Stimulated activated CD4-positive, alpha-beta T cell treated with anti-CD3 and anti-CD28 coated beads, Interleukin-4, amount 100 ng/mL, for 4 hours (primary cell): Measurements from ENCODE around the gene AGO1.
"Not testable (repeated sequence)": the region's sequence is repeated elsewhere in the genome, so short reads cannot be mapped to it uniquely, and the experiment has no call there.

ENCODE experiments used
- DNase-seq, 2 experiments: peaks; one replicate each; pipeline ENCODE4 v3.0.0-alpha.2; 2020

AGO1 gene

DNA sequence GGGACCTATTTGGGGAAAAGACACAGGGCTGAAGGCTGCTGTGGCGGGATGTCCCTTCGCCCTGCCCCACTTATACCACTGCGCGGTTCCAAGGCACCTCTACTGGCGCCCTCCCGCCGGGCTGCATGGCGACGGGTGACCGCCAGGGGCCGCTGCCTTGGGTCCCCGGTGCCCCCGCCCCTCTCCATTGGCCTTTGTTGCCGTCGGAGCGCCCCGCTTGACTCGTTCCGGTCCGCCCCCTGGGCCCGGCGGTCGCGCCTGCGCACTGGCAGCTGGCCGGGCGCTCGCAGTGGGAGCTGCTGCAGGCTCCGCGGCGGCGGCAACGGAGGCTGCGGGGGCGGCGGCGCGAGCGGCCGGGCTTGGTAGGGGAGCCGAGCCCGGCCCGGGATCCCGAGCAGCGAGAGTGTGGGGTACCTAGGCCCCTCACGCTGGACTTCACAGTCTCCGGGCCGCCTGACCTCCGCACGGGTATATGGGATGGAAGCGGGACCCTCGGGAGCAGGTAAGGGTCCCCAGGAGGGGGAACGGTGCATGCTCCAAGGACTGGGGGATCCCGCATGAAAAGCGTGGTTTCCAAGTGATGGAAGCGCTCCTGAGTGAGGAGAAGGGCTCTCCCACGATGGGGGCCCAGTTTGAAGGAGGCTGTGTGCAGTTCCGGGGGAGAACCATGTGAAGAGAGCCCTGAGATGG is at the start of gene AGO1:
Gene AGO1, plus strand, starts transcription at position 265 of the 690 bp plus-strand sequence. Its CDS starts 213 bp downstream, at position 478.
- DNase-seq = peak; percentile 96 to 97

DNA sequence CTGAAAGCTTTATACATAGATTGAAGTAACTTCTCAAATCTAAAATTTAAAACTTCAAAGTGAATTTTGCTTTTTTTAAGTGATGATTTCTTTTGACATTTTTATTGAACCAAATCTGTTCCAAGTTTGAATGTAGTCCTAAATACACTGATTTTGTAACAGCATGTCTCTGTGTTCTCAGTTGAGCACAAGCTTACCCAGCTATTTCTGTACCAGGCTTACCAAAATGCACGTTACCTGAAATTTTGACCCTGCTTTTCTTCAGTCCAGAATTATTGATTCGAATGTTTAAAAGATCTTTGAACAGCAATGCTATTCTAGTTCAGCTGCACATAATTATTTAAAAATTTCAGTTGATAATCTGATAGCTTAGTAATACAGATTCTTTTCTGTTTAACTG is 49.6 kb upstream of the AGO1 start:
- no peak for DNase-seq

GRCh38 chr1:35834218-35834617 is 48.8 kb upstream of the AGO1 start:
- no peak for DNase-seq

DNA sequence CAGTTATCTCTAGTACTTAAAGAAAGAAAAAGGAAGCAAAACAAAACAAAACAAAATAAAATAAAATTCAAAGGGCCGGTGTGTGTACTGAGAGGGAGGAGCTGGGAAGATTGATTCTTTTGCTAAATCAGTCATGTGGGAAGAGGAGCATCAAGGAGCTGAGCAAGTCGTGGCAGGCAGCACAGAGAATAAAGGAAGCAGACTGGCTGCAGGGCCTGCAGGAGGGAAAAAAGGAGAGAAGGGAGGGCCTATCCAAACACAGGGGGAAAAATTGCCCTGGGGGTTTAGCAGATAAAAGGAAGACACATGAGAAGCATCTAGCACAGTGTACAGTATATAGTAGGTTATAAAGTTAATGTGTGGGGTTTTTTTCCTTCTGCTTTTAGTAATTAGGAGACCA is 47.6 kb upstream of the AGO1 start:
- no peak for DNase-seq

DNA sequence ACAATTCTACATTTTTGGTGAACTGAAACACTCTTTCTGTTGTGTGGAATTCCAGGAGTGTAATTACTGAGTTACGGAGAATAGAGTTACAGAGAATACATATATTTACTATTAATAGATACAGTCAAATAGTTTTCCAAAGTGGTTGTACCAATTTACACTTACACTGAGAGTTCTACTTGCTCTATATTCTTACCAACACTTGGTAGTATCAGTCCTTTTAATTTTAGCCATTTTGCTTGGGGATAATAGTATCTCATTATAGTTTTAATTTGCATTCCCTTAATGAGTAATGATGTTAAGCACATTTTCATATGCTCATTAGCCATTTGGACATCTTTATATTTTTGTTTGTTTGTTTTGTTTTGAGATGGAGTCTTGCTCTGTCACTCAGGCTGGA is 46.3 kb upstream of the AGO1 start:
- no peak for DNase-seq

GRCh38 chr1:35838693-35839245 is 44.2 kb upstream of the AGO1 start:
- no peak for DNase-seq

- no peak for DNase-seq
Observed at GRCh38 chr1:35844826-35845225, 38.2 kb upstream of the AGO1 start.

- DNase-seq = no peak
Observed at GRCh38 chr1:35845766-35846165, 37.2 kb upstream of the AGO1 start.

DNA sequence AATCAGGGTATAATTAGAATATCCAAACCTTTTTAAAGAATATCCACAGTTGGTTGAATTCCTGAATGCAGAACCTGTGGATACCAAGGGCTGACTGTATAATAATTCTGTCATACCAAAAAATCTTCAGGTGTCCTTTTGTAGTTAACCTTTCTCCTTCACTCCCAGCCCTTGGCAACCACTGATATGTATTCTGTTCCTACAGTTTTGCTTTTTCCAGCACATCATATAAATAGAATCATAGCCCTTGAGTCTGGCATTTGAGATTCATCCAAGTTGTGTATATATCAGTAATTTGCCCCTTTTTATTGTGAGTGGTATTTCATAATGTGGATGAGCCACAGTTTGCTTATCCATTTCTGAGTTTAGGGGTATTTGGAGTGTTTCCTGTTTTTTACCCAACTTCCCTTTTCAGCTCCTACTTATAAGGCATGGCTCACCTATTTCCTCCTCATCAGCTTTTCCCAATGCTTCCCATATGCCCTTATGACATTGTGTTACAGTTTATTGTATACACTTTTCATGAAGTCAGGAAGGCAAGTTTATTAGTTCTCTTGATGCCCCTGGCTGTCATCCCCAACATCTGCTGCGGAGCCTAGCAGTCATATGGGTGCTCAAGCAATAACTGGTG is 35.0 kb upstream of the AGO1 start:
- DNase-seq = no peak

GRCh38 chr1:35850051-35850450 is 33.0 kb upstream of the AGO1 start:
- DNase-seq = no peak

DNA sequence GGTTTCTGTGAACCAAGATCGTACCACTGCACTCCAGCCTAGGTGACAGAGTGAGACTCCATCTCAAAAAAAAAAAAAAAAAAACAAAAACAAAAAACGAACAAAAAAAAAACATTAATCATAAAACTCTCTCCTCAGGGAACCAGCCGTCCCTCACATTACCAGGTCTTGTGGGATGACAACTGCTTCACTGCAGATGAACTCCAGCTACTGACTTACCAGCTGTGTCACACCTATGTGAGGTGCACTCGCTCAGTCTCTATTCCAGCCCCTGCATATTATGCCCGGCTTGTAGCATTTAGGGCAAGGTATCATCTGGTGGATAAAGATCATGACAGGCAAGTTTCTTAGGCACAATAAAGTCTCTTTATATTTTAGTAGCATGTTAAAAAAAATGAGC is 32.3 kb upstream of the AGO1 start:
- no peak for DNase-seq

DNA sequence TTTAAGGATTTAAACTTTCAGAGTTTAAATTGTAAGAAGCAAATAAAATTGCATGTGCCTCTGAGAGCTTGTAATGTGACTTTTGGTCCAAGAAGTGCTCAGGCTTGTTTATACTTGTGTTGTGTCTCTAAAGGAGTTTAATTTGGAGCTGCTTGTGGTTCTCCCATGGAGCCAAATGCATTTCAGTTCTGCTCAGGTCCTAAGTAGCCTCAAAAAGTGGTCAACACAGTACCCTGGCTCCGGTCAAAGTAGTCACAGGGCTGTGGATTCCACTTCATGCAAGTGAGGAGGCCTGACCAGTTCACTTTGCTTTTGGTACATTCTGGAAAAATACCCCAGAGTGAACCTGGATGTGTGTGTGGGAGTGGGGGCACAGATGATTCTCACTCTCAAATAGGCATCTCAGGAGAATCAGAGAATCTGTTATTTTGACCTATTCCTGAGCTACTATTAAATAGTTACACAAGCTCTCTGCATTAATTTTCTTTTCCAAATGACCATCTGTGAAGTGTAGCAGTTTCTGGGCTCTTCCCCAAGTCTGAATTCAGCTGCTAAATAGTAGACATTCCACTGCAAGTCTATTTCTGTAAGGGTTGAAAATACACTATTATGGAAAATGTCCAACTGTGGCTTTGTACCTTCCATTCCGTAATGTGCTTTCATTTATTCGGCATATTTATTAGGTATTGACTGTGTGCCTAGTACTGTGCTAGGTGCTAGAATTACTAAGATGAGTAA is 31.7 kb upstream of the AGO1 start:
- no peak for DNase-seq

GRCh38 chr1:35852241-35852640 is 30.8 kb upstream of the AGO1 start:
- DNase-seq = no peak

GRCh38 chr1:35854989-35855700 is 27.9 kb upstream of the AGO1 start:
- no peak for DNase-seq

GRCh38 chr1:35856964-35857363 is 26.0 kb upstream of the AGO1 start:
- DNase-seq = no peak

DNA sequence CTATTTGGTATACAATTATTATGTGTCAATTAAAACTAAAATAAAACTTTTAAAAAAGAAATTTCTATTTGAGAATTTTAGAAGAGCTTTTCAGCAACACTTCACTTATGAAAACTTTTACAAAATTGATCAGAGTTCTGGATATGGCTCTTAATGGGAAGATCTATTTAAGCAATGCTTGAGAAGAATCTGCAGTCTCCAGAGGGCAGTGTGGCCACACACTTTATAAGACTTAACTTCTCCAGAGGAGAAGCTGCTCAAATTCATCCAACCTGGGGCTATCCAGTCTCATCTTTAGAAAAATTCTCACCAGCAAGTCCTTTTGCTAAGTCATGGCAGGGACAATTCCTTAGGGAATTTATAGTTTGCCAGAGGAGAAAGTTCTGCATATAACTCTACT is 25.2 kb upstream of the AGO1 start:
- no peak for DNase-seq

GRCh38 chr1:35860696-35861095 is 22.3 kb upstream of the AGO1 start:
- no peak for DNase-seq

GRCh38 chr1:35863136-35863535 is 19.9 kb upstream of the AGO1 start:
- no peak for DNase-seq

DNA sequence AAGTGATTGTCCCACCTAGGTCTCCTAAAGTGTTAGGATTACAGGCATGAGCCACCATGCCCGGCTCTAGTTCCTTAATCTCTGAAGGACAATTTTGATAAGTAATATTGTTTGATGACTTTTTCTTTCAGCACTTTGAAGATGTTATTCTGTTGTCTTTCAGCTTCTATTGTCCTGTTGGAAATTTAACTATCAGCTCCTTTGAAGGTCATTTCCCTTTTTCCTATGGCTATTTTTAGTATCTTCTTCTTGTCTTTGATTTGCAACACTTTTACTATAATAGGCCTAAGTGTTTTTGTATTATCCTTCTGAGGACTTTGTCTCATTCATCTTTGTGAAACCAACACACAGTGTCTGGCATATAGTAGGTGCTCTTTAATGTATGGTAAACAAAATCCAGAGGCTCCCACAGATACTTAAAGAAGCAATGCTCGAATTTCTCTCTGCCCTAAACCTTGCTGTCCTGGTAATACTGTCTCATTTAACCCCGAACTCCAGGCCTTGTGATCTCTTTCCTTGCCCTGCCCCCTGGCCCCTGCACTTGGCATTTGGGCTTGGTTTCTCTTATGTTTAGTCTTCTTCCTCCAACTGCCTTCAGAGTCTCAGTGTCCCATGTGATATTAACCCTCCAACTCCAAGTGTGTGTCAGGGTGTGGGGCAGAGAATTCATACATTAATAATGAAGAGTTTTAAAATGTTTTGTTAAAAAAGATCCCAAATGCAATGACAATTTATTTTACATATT is 19.0 kb upstream of the AGO1 start:
- no peak for DNase-seq

GRCh38 chr1:35864813-35865212 is 18.2 kb upstream of the AGO1 start:
- no peak for DNase-seq

- no peak for DNase-seq
Observed at GRCh38 chr1:35866991-35867390, 16.0 kb upstream of the AGO1 start.

- DNase-seq = not testable (repeated sequence)
Observed at GRCh38 chr1:35869245-35869950, 13.6 kb upstream of the AGO1 start.
